MCF 10A (cell line): ENCODE data around the gene ZNF513. TPM values are rescaled to one million over a fixed set of nuclear protein-coding genes. Genes with fewer than 3 reads are reported as not detected.

ENCODE experiments used
- BruUV-seq: library from RNA; stranded (reverse); fragments of 400-500 nt; replicated peaks from 2 replicates; lab custom pipeline; 2021; lab: Mats Ljungman, UMichigan
- CTCF ChIA-PET: fragments of 300-600 bp; sonication (Branson Sonifier 250); formaldehyde crosslinking; extraction: SDS; loops from one replicate; lab custom pipeline; 2021; ENCODE audit warnings: antibody characterized with exemption, inconsistent platforms; lab: Yijun Ruan, JAX
- POLR2A ChIA-PET: fragments of 300-600, 350-650 bp; sonication (Branson Sonifier 250); formaldehyde crosslinking; extraction: SDS; loops from one replicate; lab custom pipeline; 2020; ENCODE audit warnings: antibody characterized with exemption, inconsistent platforms; lab: Yijun Ruan, JAX
- DNase-seq: peaks from one replicate; pipeline ENCODE4 v3.0.0-alpha.2; 2018; ENCODE audit not compliant: unreplicated experiment
- H3K27ac Mint-ChIP-seq: one replicate; pipeline ENCODE4 v1.8.0; 2022; ENCODE audit warnings: mild to moderate bottlenecking, low read depth, mixed read lengths; ENCODE audit not compliant: unreplicated experiment
- H3K27me3 Mint-ChIP-seq: one replicate; pipeline ENCODE4 v1.8.0; 2022; ENCODE audit warnings: mixed read lengths; ENCODE audit not compliant: insufficient read depth, unreplicated experiment
- H3K36me3 Mint-ChIP-seq: one replicate; pipeline ENCODE4 v1.8.0; 2022; ENCODE audit warnings: mild to moderate bottlenecking, moderate library complexity, mixed read lengths; ENCODE audit not compliant: insufficient read depth, unreplicated experiment
- H3K4me1 Mint-ChIP-seq: one replicate; pipeline ENCODE4 v1.8.0; 2022; ENCODE audit warnings: mixed read lengths; ENCODE audit not compliant: insufficient read depth, unreplicated experiment
- H3K4me3 Mint-ChIP-seq: one replicate; pipeline ENCODE4 v1.8.0; 2022; ENCODE audit warnings: mild to moderate bottlenecking, moderate library complexity, mixed read lengths; ENCODE audit not compliant: unreplicated experiment
- H3K9me3 Mint-ChIP-seq: one replicate; pipeline ENCODE4 v1.8.0; 2022; ENCODE audit warnings: mixed read lengths; ENCODE audit not compliant: unreplicated experiment
- intact Hi-C: fragments of 100-400 bp; cut with micrococcal nuclease; formaldehyde crosslinking; loops from 2 replicates; pipeline ENCODE4 v1.14.1; 2022
- total RNA-seq: library from RNA; stranded (reverse); gene quantifications from 2 replicates; pipeline ENCODE4 v1.2.3, GENCODE V29; 2022
- TF ChIP-seq, protein P1 (sequence below): fragments of 200-600 bp; IDR thresholded peaks from one replicate; pipeline ENCODE4 v1.8.0; 2022; ENCODE audit warnings: antibody characterized with exemption, mild to moderate bottlenecking; ENCODE audit not compliant: unreplicated experiment

Gene ZNF513
- total RNA-seq, 1 experiment from 2014 or later = 16.2 TPM

GRCh38 chr2:27351802-27352598 is 28.5 kb downstream of the ZNF513 start:
- ChIA-PET CTCF (interaction anchor here (0.6 to 2.0 kb wide), 5 partner anchors 8 to 1493 kb away, joined by 3 to 7 read pairs (median 3); partner anchors contain the start of gene MPV17), POLR2A (interaction anchor here (0.6 to 3.7 kb wide), 9 partner anchors 8 to 76 kb away, joined by 3 to 31 read pairs (median 3); partner anchors contain the start of genes EIF2B4, MPV17, NRBP1 and SNX17)
- peaks cover 27% of the 10 kb centered on the region for H3K4me1 Mint-ChIP-seq
- H3K27ac Mint-ChIP-seq = peak overlapping the region; percentile 6
- TF ChIP-seq, protein P1, sequence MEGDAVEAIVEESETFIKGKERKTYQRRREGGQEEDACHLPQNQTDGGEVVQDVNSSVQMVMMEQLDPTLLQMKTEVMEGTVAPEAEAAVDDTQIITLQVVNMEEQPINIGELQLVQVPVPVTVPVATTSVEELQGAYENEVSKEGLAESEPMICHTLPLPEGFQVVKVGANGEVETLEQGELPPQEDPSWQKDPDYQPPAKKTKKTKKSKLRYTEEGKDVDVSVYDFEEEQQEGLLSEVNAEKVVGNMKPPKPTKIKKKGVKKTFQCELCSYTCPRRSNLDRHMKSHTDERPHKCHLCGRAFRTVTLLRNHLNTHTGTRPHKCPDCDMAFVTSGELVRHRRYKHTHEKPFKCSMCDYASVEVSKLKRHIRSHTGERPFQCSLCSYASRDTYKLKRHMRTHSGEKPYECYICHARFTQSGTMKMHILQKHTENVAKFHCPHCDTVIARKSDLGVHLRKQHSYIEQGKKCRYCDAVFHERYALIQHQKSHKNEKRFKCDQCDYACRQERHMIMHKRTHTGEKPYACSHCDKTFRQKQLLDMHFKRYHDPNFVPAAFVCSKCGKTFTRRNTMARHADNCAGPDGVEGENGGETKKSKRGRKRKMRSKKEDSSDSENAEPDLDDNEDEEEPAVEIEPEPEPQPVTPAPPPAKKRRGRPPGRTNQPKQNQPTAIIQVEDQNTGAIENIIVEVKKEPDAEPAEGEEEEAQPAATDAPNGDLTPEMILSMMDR = no peak
- no peak for DNase-seq
- no peak overlapping the region for H3K4me3 Mint-ChIP-seq
- no peaks in the 10 kb centered on the region for H3K9me3 Mint-ChIP-seq
- H3K27me3 Mint-ChIP-seq = no peaks in the 10 kb centered on the region
- BruUV-seq = no TSS peak
- peaks cover 36% of the 10 kb centered on the region for H3K36me3 Mint-ChIP-seq
- intact Hi-C loops = no loop called here

DNA sequence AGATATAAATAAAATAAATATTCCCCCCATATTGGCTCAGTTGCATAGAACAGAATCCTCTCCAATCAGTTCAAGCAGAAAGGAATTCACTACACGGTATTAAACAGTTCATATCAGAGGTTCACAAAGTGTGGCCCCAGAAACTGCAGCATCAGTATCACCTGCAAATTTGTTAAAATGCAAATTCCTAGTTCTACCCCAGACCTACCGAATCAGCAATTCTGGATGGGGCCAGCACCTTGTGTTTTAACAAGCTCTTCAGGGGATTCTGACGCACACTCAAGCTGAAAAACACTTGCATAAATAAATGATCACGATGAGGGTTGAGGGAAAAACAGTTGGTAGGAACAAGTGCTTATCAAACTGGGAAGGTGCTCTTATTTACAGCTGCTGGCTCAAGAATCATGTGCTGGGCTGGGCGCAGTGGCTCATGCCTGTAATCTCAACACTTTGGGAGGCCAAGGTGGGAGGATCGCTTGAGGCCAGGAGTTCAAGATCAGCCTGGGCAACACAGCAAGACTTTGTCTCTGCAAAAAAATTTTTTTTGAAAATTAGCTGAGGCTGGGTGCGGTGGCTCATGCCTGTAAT is 30.3 kb downstream of the ZNF513 start:
- no peaks in the 10 kb centered on the region for H3K9me3 Mint-ChIP-seq
- DNase-seq = no peak
- ChIA-PET CTCF (interaction anchor here (0.7 kb wide), 1 partner anchor 12 kb away, joined by 3 read pairs; no protein-coding TSS in a partner anchor), POLR2A (interaction anchor here (1.2 to 2.0 kb wide), 2 partner anchors 26 to 28 kb away, joined by 4 to 7 read pairs; partner anchors contain the start of gene MPV17)
- BruUV-seq = no TSS peak
- H3K4me1 Mint-ChIP-seq = peaks cover 30% of the 10 kb centered on the region
- no peaks in the 10 kb centered on the region for H3K27me3 Mint-ChIP-seq
- H3K27ac Mint-ChIP-seq = no peak overlapping the region
- intact Hi-C loops = no loop called here
- no peak overlapping the region for H3K4me3 Mint-ChIP-seq
- TF ChIP-seq, protein P1 = no peak
- peaks cover 46% of the 10 kb centered on the region for H3K36me3 Mint-ChIP-seq

GRCh38 chr2:27347641-27348040 is 32.9 kb downstream of the ZNF513 start:
- Mint-ChIP-seq H3K4me3 (no peak overlapping the region), H3K4me1 (peaks cover 20% of the 10 kb centered on the region), H3K27me3 (no peaks in the 10 kb centered on the region), H3K9me3 (no peaks in the 10 kb centered on the region), H3K36me3 (peaks cover 63% of the 10 kb centered on the region), H3K27ac (peak overlapping the region; percentile 19)
- no TSS peak for BruUV-seq
- ChIA-PET POLR2A (interaction anchor here (1.4 to 1.9 kb wide), 2 partner anchors 9 to 24 kb away, joined by 5 to 11 read pairs; partner anchors contain the start of genes GTF3C2 and MPV17), CTCF (no interaction called here)
- intact Hi-C loops = no loop called here
- TF ChIP-seq, protein P1 = no peak
- no peak for DNase-seq

GRCh38 chr2:27336173-27336572 is 44.4 kb downstream of the ZNF513 start:
- ChIA-PET POLR2A (interaction anchor here (3.0 kb wide), 1 partner anchor 12 kb away, joined by 14 read pairs; the partner anchor contains the start of gene MPV17), CTCF (interaction anchor here (0.6 to 1.2 kb wide), 2 partner anchors 34 to 153 kb away, joined by 3 to 4 read pairs; no protein-coding TSS in a partner anchor)
- intact Hi-C loops = no loop called here
- TF ChIP-seq, protein P1 = no peak
- no peaks in the 10 kb centered on the region for H3K9me3 Mint-ChIP-seq
- H3K36me3 Mint-ChIP-seq = peaks cover 92% of the 10 kb centered on the region
- no peaks in the 10 kb centered on the region for H3K27me3 Mint-ChIP-seq
- no TSS peak for BruUV-seq
- H3K4me3 Mint-ChIP-seq = no peak overlapping the region
- DNase-seq = no peak
- no peaks in the 10 kb centered on the region for H3K4me1 Mint-ChIP-seq
- H3K27ac Mint-ChIP-seq = no peak overlapping the region
